Measurements from ENCODE around the gene SPRN.

- TF ChIP-seq POLR2A (IDR thresholded peaks at IDR 0.05) (no peak), POLR2AphosphoS5 (IDR thresholded peaks at IDR 0.05) (no peak)
- TF ChIP-seq, protein P1, sequence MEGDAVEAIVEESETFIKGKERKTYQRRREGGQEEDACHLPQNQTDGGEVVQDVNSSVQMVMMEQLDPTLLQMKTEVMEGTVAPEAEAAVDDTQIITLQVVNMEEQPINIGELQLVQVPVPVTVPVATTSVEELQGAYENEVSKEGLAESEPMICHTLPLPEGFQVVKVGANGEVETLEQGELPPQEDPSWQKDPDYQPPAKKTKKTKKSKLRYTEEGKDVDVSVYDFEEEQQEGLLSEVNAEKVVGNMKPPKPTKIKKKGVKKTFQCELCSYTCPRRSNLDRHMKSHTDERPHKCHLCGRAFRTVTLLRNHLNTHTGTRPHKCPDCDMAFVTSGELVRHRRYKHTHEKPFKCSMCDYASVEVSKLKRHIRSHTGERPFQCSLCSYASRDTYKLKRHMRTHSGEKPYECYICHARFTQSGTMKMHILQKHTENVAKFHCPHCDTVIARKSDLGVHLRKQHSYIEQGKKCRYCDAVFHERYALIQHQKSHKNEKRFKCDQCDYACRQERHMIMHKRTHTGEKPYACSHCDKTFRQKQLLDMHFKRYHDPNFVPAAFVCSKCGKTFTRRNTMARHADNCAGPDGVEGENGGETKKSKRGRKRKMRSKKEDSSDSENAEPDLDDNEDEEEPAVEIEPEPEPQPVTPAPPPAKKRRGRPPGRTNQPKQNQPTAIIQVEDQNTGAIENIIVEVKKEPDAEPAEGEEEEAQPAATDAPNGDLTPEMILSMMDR (IDR thresholded peaks at IDR 0.05) = no peak
These were observed 31.2 kb upstream of the SPRN start for GRCh38 chr10:133455611-133456031.

Measured in sigmoid colon (tissue), 4 donors.